Glutamatergic neuron (in vitro differentiated cells): ENCODE measurements around the gene RNF212. TPM values are rescaled to one million over a fixed set of nuclear protein-coding genes. Genes with fewer than 3 reads are reported as not detected.

Source experiments
- DNase-seq: peaks from one replicate; pipeline ENCODE4 v3.0.0; 2022
- H3K27ac Mint-ChIP-seq: one replicate; pipeline ENCODE4 v1.8.0; 2020; ENCODE audit warnings: mild to moderate bottlenecking, mixed read lengths, inconsistent platforms; ENCODE audit not compliant: unreplicated experiment
- H3K27me3 Mint-ChIP-seq: one replicate; pipeline ENCODE4 v1.8.0; 2020; ENCODE audit warnings: mild to moderate bottlenecking, moderate library complexity, mixed read lengths, inconsistent platforms; ENCODE audit not compliant: unreplicated experiment
- H3K36me3 Mint-ChIP-seq: one replicate; pipeline ENCODE4 v1.8.0; 2020; ENCODE audit warnings: mild to moderate bottlenecking, mixed read lengths, inconsistent platforms; ENCODE audit not compliant: unreplicated experiment
- H3K4me1 Mint-ChIP-seq: one replicate; pipeline ENCODE4 v1.8.0; 2020; ENCODE audit warnings: mild to moderate bottlenecking, low read depth, mixed read lengths, inconsistent platforms; ENCODE audit not compliant: unreplicated experiment
- H3K4me3 Mint-ChIP-seq: one replicate; pipeline ENCODE4 v1.8.0; 2020; ENCODE audit warnings: mild to moderate bottlenecking, mixed read lengths, inconsistent platforms; ENCODE audit not compliant: unreplicated experiment
- H3K9me3 Mint-ChIP-seq: one replicate; pipeline ENCODE4 v1.8.0; 2020; ENCODE audit warnings: mild to moderate bottlenecking, moderate library complexity, mixed read lengths, inconsistent platforms; ENCODE audit not compliant: unreplicated experiment
- total RNA-seq: library from RNA; stranded (reverse); fragmentation: NEBNext Ultra II Directional; extraction: Animal tissue kit (Norgen Biotek cat#: 25700); gene quantifications from one replicate; pipeline ENCODE4 v1.2.1, GENCODE V29; 2021; ENCODE audit not compliant: unreplicated experiment
- TF ChIP-seq, protein P1 (sequence below): fragments of 200-600 bp; sonication (generic); IDR thresholded peaks from one replicate; pipeline ENCODE4 v1.5.0; 2021; ENCODE audit not compliant: partially characterized antibody, unreplicated experiment

Gene RNF212
- total RNA-seq, 1 donor from 2014 or later, result 11.1 TPM

DNA sequence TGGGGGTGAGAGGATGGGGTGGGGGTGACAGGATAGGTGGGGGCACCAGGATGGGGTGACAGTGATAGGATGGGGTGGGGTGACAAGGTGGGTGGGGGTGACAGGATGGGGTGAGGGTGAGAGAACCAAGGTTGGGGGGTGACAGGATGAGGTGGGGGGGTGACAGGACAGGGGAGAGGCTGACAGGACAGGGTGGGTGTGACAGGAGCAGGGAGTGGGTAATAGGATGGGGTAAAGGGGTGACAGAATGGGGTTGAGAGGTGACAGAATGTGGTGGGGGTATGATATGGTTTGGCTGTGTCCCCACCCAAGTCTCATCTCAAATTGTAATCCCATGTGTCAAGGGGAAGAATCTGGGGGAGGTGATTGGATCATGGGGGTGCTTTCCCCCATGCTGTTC is 26.0 kb downstream of the RNF212 start:
- H3K27ac Mint-ChIP-seq, result no peak overlapping the region
- H3K4me3 Mint-ChIP-seq, result no peak overlapping the region
- H3K9me3 Mint-ChIP-seq, result peaks cover 22% of the 10 kb centered on the region
- H3K27me3 Mint-ChIP-seq, result peaks cover 11% of the 10 kb centered on the region
- peaks cover 17% of the 10 kb centered on the region for H3K36me3 Mint-ChIP-seq
- no peak for DNase-seq
- TF ChIP-seq, protein P1, sequence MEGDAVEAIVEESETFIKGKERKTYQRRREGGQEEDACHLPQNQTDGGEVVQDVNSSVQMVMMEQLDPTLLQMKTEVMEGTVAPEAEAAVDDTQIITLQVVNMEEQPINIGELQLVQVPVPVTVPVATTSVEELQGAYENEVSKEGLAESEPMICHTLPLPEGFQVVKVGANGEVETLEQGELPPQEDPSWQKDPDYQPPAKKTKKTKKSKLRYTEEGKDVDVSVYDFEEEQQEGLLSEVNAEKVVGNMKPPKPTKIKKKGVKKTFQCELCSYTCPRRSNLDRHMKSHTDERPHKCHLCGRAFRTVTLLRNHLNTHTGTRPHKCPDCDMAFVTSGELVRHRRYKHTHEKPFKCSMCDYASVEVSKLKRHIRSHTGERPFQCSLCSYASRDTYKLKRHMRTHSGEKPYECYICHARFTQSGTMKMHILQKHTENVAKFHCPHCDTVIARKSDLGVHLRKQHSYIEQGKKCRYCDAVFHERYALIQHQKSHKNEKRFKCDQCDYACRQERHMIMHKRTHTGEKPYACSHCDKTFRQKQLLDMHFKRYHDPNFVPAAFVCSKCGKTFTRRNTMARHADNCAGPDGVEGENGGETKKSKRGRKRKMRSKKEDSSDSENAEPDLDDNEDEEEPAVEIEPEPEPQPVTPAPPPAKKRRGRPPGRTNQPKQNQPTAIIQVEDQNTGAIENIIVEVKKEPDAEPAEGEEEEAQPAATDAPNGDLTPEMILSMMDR, result no peak
- peaks cover 4% of the 10 kb centered on the region for H3K4me1 Mint-ChIP-seq

DNA sequence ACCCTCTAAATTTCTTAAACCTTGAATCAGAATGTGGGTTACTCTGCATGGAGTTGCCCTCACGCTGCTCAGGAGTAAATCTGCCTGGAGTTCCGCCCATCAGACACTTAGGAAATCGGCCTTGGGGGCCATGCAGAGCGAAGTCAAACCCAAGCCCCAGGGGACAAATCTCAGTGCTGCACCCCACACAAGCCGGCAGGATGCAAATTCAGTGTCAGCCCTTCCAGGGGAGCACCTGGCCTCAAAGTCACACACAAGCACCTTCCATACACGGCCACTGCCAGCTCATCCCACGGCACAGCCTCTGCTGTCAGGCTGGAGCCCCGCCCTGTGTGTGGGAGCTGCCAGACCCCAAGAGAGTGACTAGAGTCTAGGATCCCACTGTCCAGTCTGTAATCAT is 27.4 kb downstream of the RNF212 start:
- Mint-ChIP-seq H3K4me3 (no peak overlapping the region), H3K36me3 (peaks cover 17% of the 10 kb centered on the region), H3K9me3 (peaks cover 22% of the 10 kb centered on the region), H3K27me3 (peaks cover 9% of the 10 kb centered on the region), H3K27ac (no peak overlapping the region), H3K4me1 (peaks cover 6% of the 10 kb centered on the region)
- TF ChIP-seq, protein P1, result no peak
- no peak for DNase-seq

DNA sequence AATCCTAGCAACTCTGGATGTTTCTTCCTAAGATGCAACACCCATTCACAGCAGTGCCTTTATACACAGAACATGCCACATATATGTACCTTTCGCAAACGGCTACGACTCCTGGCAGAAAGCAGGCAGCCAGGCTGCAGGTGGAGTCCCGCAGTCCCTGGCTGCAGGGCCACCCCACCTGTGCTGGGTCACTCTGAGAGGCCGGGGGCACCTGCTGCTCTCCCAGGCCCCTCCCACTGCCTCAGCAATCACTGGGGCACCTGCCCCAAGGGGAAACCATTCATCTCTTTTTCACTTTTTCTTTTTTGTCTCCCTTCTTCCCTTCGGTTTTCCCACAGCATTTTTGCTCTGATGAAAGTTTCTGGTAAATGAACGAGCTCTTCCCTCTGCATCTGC is 28.0 kb downstream of the RNF212 start:
- no peak for DNase-seq
- TF ChIP-seq, protein P1, result no peak
- Mint-ChIP-seq H3K9me3 (peaks cover 21% of the 10 kb centered on the region), H3K4me1 (peaks cover 6% of the 10 kb centered on the region), H3K27me3 (peaks cover 11% of the 10 kb centered on the region), H3K4me3 (no peak overlapping the region), H3K36me3 (peaks cover 17% of the 10 kb centered on the region), H3K27ac (no peak overlapping the region)

DNA sequence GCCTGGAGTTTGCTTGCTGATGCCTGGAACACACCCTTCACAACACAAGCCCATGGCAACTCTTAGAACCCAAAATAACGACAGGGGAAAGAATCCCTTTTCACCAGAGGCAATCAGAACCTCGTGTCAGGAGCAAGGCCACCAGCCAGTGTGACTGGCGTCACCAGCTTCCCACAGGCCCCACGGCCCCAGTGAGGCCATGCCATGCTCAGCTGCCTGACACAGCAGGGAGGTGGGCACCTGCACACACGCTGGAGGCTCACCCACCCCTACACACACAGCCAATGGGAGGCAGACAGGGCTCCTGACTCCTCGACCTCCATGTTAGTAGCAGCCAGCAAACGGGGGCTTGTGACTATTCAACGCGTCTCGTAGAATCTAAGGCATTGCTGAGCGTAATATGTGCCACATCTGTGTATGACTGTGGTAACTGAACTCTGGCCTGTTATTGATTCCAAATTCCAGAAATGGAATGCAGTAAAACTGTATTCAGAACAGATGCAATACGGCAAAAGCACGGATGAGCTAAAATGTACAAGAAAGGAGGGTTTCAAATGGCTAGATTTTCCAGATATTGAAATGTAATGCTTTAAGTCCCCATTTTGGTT is 28.5 kb downstream of the RNF212 start:
- Mint-ChIP-seq H3K4me3 (no peak overlapping the region), H3K9me3 (peaks cover 21% of the 10 kb centered on the region), H3K4me1 (peaks cover 6% of the 10 kb centered on the region), H3K27me3 (peaks cover 12% of the 10 kb centered on the region), H3K36me3 (peaks cover 17% of the 10 kb centered on the region), H3K27ac (no peak overlapping the region)
- TF ChIP-seq, protein P1, result no peak
- no peak for DNase-seq

DNA sequence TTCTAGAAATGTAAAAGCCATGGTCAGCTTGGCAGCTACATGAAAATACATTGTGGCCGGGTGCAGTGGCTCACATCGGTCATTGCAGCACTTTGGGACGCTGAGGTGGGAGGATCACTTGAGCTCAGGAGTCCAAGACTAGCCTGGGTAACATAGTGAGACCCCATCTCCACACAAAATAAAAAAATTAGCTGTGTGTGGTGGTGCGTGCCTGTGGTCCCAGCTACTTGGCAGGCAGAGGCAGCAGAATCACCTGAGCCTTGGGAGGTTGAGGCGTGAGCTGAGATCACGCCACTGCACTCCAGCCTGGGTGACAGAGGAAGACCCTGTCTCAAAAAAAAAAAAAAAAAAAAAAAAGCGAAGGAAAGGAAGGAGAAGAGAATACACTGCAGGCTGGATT is 29.0 kb downstream of the RNF212 start:
- TF ChIP-seq, protein P1, result no peak
- Mint-ChIP-seq H3K9me3 (peaks cover 17% of the 10 kb centered on the region), H3K27me3 (peaks cover 13% of the 10 kb centered on the region), H3K4me1 (peaks cover 7% of the 10 kb centered on the region), H3K36me3 (peaks cover 12% of the 10 kb centered on the region), H3K4me3 (no peak overlapping the region), H3K27ac (no peak overlapping the region)
- DNase-seq, result no peak
